Measurements from ENCODE around the gene DHX16. TPM values are rescaled to one million over a fixed set of nuclear protein-coding genes. Genes with fewer than 3 reads are reported as not detected.

Gene DHX16
- total and polyA plus RNA-seq, 4 experiments from 2014 or later, result 22.0 to 54.6 (median 41.8) TPM

DNA sequence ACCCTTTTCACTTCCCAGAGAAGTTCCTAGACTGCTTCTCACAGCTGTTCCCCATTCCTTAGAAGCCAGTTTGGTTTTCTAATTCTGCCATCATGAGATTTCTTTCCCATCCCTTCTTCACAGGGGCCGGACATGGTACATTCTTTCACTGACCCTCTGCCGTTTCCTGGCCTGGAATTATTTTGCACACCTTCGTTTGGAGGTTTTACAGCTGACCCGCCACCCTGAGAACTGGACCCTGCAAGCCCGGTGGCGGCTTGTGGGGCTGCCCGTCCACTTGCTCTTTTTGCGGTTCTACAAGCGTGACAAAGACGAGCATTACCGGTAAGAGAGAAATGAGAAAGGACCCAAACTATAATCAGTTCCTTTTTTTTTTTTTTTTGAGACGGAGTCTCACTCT lies 21.7 kb downstream of the DHX16 start:
- ChIA-PET CTCF (ENCODE audit: partially characterized antibody) (interaction anchor here (1.1 to 2.7 kb wide), 5 partner anchors 9 to 109 kb away, joined by 3 to 6 read pairs (median 4); no protein-coding TSS in a partner anchor), POLR2A (ENCODE audit: partially characterized antibody) (interaction anchor here (0.6 to 1.5 kb wide), 6 partner anchors 36 to 823 kb away, joined by 3 to 6 read pairs (median 3); no protein-coding TSS in a partner anchor)
- Histone ChIP-seq H3K36me3 (ENCODE audit: insufficient read depth, low read length) (peaks cover 51% of the 10 kb centered on the region), H3K9me3 (ENCODE audit: control insufficient read depth in 1 of 2, low read length in 2 of 2) (no peaks in the 10 kb centered on the region), H3K27me3 (ENCODE audit: insufficient read depth, low read length) (no peaks in the 10 kb centered on the region), H3K4me1 (ENCODE audit: insufficient read depth, low read length) (peaks cover 14% of the 10 kb centered on the region), H3K4me3 (ENCODE audit: low read length in 2 of 2) (no peak overlapping the region), H3K27ac (ENCODE audit: low read depth, low read length) (no peak overlapping the region)
- Mint-ChIP-seq H3K4me1 (peaks cover 13 to 24% (median 15%) of the 10 kb centered on the region in 4 donors), H3K9me3 (no peaks in the 10 kb centered on the region), H3K27me3 (no peaks in the 10 kb centered on the region), H3K36me3 (peaks cover 28 to 55% of the 10 kb centered on the region in 2 donors), H3K4me3 (no peak overlapping the region), H3K27ac (no peak overlapping the region)
- intact Hi-C loops (cut with micrococcal nuclease), result no loop called here
- no peak for DNase-seq

DNA sequence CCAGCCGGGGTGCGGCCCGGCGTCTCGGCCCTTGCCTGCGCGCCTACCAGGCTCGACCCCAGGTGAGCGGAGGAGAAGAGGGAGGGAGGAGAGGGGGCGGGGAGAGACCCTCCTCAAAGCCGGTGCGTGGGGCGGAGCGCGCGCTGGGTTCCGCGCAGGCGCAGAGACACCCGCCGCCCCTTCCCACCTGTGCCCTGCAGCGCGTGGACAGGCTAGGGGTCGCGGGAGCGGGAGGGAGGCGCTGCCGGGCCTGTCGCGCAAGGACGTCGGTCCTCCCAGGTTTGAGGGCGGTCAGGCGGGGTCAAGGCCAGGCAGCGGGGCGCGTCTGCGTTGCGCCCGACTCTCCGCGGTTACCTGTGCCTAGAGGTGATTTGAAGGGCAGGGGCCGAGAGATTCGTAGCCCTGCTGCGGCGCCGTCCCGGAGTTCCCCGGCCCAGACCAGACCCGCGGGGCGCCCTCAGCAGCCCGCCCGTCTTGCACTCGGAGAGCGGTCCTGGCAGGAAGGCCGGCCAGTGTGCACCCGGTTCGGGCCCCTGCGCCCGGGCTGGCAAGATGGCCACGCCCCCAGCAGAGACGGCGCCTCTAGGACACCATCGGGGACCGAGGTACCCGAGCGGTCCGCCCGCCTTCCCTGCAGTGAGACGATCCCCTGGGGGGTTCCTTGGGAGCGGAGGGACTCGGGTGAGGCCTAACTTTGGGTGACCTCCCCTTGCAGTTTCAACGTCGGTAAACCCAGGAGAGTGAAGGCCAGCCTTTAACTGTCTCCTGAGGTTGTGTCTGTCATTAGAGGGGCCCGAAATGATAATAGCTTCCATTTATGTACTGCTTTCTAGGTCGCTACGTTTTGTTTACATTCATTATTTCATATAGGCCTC lies 25.3 kb downstream of the DHX16 start:
- ChIA-PET CTCF (ENCODE audit: partially characterized antibody) (interaction anchor here (0.8 to 1.7 kb wide), 4 partner anchors 21 to 165 kb away, joined by 3 to 6 read pairs (median 3); partner anchors contain the start of genes ATAT1 and MDC1), POLR2A (ENCODE audit: partially characterized antibody) (interaction anchor here (0.6 to 5.8 kb wide), 13 partner anchors 14 to 154 kb away, joined by 3 to 58 read pairs (median 5); partner anchors contain the start of genes ATAT1, DHX16, MDC1 and MRPS18B)
- Mint-ChIP-seq H3K4me3 (peak overlapping the region; percentile 85 to 92 (median 89)), H3K36me3 (peaks cover 15 to 28% of the 10 kb centered on the region in 2 donors), H3K27ac (peak overlapping the region; percentile 85 to 95 (median 92)), H3K27me3 (no peaks in the 10 kb centered on the region), H3K9me3 (no peaks in the 10 kb centered on the region), H3K4me1 (peaks cover 17 to 29% (median 22%) of the 10 kb centered on the region in 4 donors)
- intact Hi-C loops (cut with micrococcal nuclease), result loop anchor here (1.0 kb wide), 4 partner anchors 21 to 74 kb away; partner anchors contain the start of genes ATAT1, DHX16, MRPS18B and PPP1R10
- peak overlapping the region; percentile 89 for H3K27ac ChIP-seq (ENCODE audit: low read depth, low read length)
- H3K4me1 ChIP-seq (ENCODE audit: insufficient read depth, low read length), result peaks cover 20% of the 10 kb centered on the region
- peaks cover 17% of the 10 kb centered on the region for H3K36me3 ChIP-seq (ENCODE audit: insufficient read depth, low read length)
- DNase-seq, result peak; percentile 64 to 84 (median 67)
- H3K4me3 ChIP-seq (ENCODE audit: low read length in 2 of 2), result peak overlapping the region; percentile 74 to 91
- no peaks in the 10 kb centered on the region for H3K9me3 ChIP-seq (ENCODE audit: control insufficient read depth in 1 of 2, low read length in 2 of 2)
- no peaks in the 10 kb centered on the region for H3K27me3 ChIP-seq (ENCODE audit: insufficient read depth, low read length)

DNA sequence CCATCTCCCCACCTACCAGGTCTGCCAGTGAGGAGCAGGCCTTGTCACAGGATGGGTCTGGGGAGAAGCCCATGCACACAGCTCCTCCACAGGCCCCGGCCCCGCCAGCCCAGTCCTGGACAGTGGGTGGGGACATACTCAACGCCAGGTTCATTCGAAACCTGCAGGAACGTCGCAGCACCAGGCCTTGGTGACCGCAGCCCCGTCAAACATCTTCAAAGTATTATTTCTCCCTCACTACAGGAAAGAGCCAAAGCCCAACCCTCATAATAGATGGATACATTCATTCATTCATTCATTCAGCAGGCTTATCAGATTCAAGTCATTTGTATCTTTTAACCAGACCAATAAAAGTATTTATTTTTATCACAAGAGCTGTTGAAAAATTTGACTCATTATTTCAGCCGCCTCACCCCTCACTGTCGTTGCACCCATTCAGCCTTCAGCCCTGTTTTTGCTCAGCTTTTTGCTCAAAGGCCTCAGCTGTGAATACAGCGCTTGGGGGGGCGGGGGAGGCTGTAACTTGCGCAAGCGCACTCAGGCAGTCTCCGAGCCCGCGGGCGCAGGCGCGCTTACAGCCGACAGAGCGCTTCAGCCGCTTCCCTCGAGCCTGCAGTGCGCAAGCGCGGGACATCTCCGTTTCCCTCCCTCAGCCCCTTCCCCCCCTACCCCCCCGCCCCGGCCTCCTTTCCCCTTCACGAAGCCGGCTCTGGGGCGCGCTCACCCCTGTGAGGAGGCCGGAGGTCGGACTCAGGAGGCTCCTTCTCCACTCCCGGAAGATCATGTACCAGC lies 26.2 kb downstream of the DHX16 start, which contains the start of gene C6orf136:
C6orf136 (plus strand) TSS at position 684 of the 792 bp plus-strand sequence; CDS start at position 783, 99 bp downstream.
- peak; percentile 86 to 94 (median 93) for DNase-seq
- ChIA-PET CTCF (ENCODE audit: partially characterized antibody) (interaction anchor here (0.8 to 1.7 kb wide), 5 partner anchors 17 to 164 kb away, joined by 3 to 6 read pairs (median 4); partner anchors contain the start of gene ATAT1), POLR2A (ENCODE audit: partially characterized antibody) (interaction anchor here (1.0 to 5.8 kb wide), 10 partner anchors 19 to 153 kb away, joined by 3 to 58 read pairs (median 4); partner anchors contain the start of genes ATAT1, DHX16, MDC1 and MRPS18B)
- intact Hi-C loops (cut with micrococcal nuclease), result loop anchor here (1.0 kb wide), 4 partner anchors 20 to 75 kb away; partner anchors contain the start of genes ATAT1, DHX16, MRPS18B and PPP1R10
- H3K4me1 Mint-ChIP-seq, result peaks cover 17 to 29% (median 22%) of the 10 kb centered on the region in 4 donors
- Histone ChIP-seq H3K27ac (ENCODE audit: low read depth, low read length) (peak within 1 kb of the TSS; percentile 89), H3K4me1 (ENCODE audit: insufficient read depth, low read length) (peaks cover 20% of the 10 kb centered on the region), H3K36me3 (ENCODE audit: insufficient read depth, low read length) (peaks cover 8% of the 10 kb centered on the region), H3K27me3 (ENCODE audit: insufficient read depth, low read length) (no peaks in the 10 kb centered on the region), H3K9me3 (ENCODE audit: control insufficient read depth in 1 of 2, low read length in 2 of 2) (no peaks in the 10 kb centered on the region), H3K4me3 (ENCODE audit: low read length in 2 of 2) (peak within 1 kb of the TSS; percentile 74 to 91)
- H3K36me3 Mint-ChIP-seq, result peaks cover 11 to 20% of the 10 kb centered on the region in 2 donors
- peak within 1 kb of the TSS; percentile 85 to 95 (median 92) for H3K27ac Mint-ChIP-seq
- peak within 1 kb of the TSS; percentile 85 to 92 (median 89) for H3K4me3 Mint-ChIP-seq
- H3K27me3 Mint-ChIP-seq, result no peaks in the 10 kb centered on the region
- H3K9me3 Mint-ChIP-seq, result no peaks in the 10 kb centered on the region

GRCh38 chr6:30645989-30646388 lies 26.8 kb downstream of the DHX16 start:
- POLR2A ChIA-PET (ENCODE audit: partially characterized antibody), result interaction anchor here (1.1 to 5.8 kb wide), 9 partner anchors 20 to 153 kb away, joined by 3 to 58 read pairs (median 5); partner anchors contain the start of genes ATAT1, DHX16, MDC1 and MRPS18B

GRCh38 chr6:30644769-30645168 lies 28.0 kb downstream of the DHX16 start:
- H3K4me1 Mint-ChIP-seq, result peaks cover 18 to 29% (median 26%) of the 10 kb centered on the region in 4 donors
- H3K9me3 Mint-ChIP-seq, result no peaks in the 10 kb centered on the region
- peaks cover 9 to 12% of the 10 kb centered on the region in 2 donors for H3K36me3 Mint-ChIP-seq
- ChIA-PET POLR2A (ENCODE audit: partially characterized antibody) (interaction anchor here (2.4 to 5.8 kb wide), 2 partner anchors 27 to 30 kb away, joined by 16 to 58 read pairs; partner anchors contain the start of genes MRPS18B and PPP1R10), CTCF (ENCODE audit: partially characterized antibody) (interaction anchor here (0.7 to 1.6 kb wide), 5 partner anchors 19 to 161 kb away, joined by 3 to 4 read pairs (median 3); partner anchors contain the start of genes ATAT1 and IER3)
- no peak overlapping the region for H3K27ac ChIP-seq (ENCODE audit: low read depth, low read length)
- no peaks in the 10 kb centered on the region for H3K36me3 ChIP-seq (ENCODE audit: insufficient read depth, low read length)
- no peak for DNase-seq
- H3K4me1 ChIP-seq (ENCODE audit: insufficient read depth, low read length), result peaks cover 20% of the 10 kb centered on the region
- peak overlapping the region in 3 of 7 donors; percentile 63 to 80 (median 78) for H3K27ac Mint-ChIP-seq
- intact Hi-C loops (cut with micrococcal nuclease), result no loop called here
- H3K4me3 Mint-ChIP-seq, result no peak overlapping the region
- H3K9me3 ChIP-seq (ENCODE audit: control insufficient read depth in 1 of 2, low read length in 2 of 2), result no peaks in the 10 kb centered on the region
- no peaks in the 10 kb centered on the region for H3K27me3 ChIP-seq (ENCODE audit: insufficient read depth, low read length)
- no peak overlapping the region for H3K4me3 ChIP-seq (ENCODE audit: low read length in 2 of 2)
- no peaks in the 10 kb centered on the region for H3K27me3 Mint-ChIP-seq

More at GRCh38 chr6:30645989-30646388, 26.8 kb downstream of the DHX16 start:
- Mint-ChIP-seq H3K27ac (peak overlapping the region in 6 of 7 donors; percentile 17 to 91 (median 84)), H3K4me3 (peak overlapping the region in 7 of 8 donors; percentile 3 to 91 (median 87)), H3K9me3 (no peaks in the 10 kb centered on the region), H3K4me1 (peaks cover 18 to 29% (median 24%) of the 10 kb centered on the region in 4 donors), H3K27me3 (no peaks in the 10 kb centered on the region), H3K36me3 (peaks cover 12 to 17% of the 10 kb centered on the region in 2 donors)
- intact Hi-C loops (cut with micrococcal nuclease), result no loop called here
- Histone ChIP-seq H3K27ac (ENCODE audit: low read depth, low read length) (peak overlapping the region; percentile 89), H3K4me3 (ENCODE audit: low read length in 2 of 2) (peak overlapping the region in 1 of 2 donors; percentile 91), H3K36me3 (ENCODE audit: insufficient read depth, low read length) (peaks cover 2% of the 10 kb centered on the region), H3K4me1 (ENCODE audit: insufficient read depth, low read length) (peaks cover 20% of the 10 kb centered on the region), H3K9me3 (ENCODE audit: control insufficient read depth in 1 of 2, low read length in 2 of 2) (no peaks in the 10 kb centered on the region), H3K27me3 (ENCODE audit: insufficient read depth, low read length) (no peaks in the 10 kb centered on the region)
- DNase-seq, result no peak
- CTCF ChIA-PET (ENCODE audit: partially characterized antibody), result interaction anchor here (1.3 to 1.7 kb wide), 4 partner anchors 16 to 163 kb away, joined by 4 to 6 read pairs (median 5); no protein-coding TSS in a partner anchor

GRCh38 chr6:30643656-30644055 lies 29.1 kb downstream of the DHX16 start:
- intact Hi-C loops (cut with micrococcal nuclease), result no loop called here
- no peaks in the 10 kb centered on the region for H3K9me3 ChIP-seq (ENCODE audit: control insufficient read depth in 1 of 2, low read length in 2 of 2)
- H3K27ac ChIP-seq (ENCODE audit: low read depth, low read length), result no peak overlapping the region

More at GRCh38 chr6:30643656-30644055, 29.1 kb downstream of the DHX16 start:
- Histone ChIP-seq H3K36me3 (ENCODE audit: insufficient read depth, low read length) (no peaks in the 10 kb centered on the region), H3K27me3 (ENCODE audit: insufficient read depth, low read length) (no peaks in the 10 kb centered on the region), H3K4me1 (ENCODE audit: insufficient read depth, low read length) (peaks cover 20% of the 10 kb centered on the region), H3K4me3 (ENCODE audit: low read length in 2 of 2) (no peak overlapping the region)
- Mint-ChIP-seq H3K36me3 (peaks cover 9 to 10% of the 10 kb centered on the region in 2 donors), H3K27ac (peak overlapping the region in 2 of 7 donors; percentile 38 to 58), H3K4me1 (peaks cover 16 to 26% (median 24%) of the 10 kb centered on the region in 4 donors), H3K9me3 (no peaks in the 10 kb centered on the region), H3K27me3 (no peaks in the 10 kb centered on the region), H3K4me3 (no peak overlapping the region)
- no peak for DNase-seq
- CTCF ChIA-PET (ENCODE audit: partially characterized antibody), result no interaction called here
- POLR2A ChIA-PET (ENCODE audit: partially characterized antibody), result interaction anchor here (5.8 kb wide), 1 partner anchor 29 kb away, joined by 58 read pairs; no protein-coding TSS in a partner anchor

Data from CD4-positive, alpha-beta memory T cell (primary cell).